Gastroesophageal sphincter (tissue), 4 donors: ENCODE results near the gene ZNF555. TPM values are rescaled to one million over a fixed set of nuclear protein-coding genes. Genes with fewer than 3 reads are reported as not detected.

ENCODE experiments used
- ATAC-seq: fragments of 150-250 bp; one replicate; pipeline ENCODE4 v1.9.1; 2016; ENCODE audit warnings: mild to moderate bottlenecking, moderate library complexity
- H3K27ac ChIP-seq, 4 donors: fragments of 200-600 bp; sonication (generic) in 3 of 4; 1 replicate in 3 of 4; 2 replicates in 1 of 4; pipeline ENCODE4 v1.5.1; 2016 to 2019
- H3K27me3 ChIP-seq: fragments of 200-600 bp; sonication (generic); one replicate; pipeline ENCODE4 v1.5.1; 2019
- H3K36me3 ChIP-seq, 2 donors: fragments of 200-600 bp; sonication (generic); one replicate each; pipeline ENCODE4 v1.5.1; 2019; ENCODE audit warnings: control low read depth in 1 of 2
- H3K4me1 ChIP-seq, 3 donors: fragments of 200-600 bp; sonication (generic); 1 replicate in 2 of 3; 2 replicates in 1 of 3; pipeline ENCODE4 v1.5.1; 2016 to 2019; ENCODE audit warnings: control low read depth in 2 of 3
- H3K4me3 ChIP-seq, 2 donors: fragments of 200-600 bp; sonication (generic); one replicate each; pipeline ENCODE4 v1.5.1; 2019; ENCODE audit warnings: mild to moderate bottlenecking in 1 of 2, moderate library complexity in 1 of 2
- H3K9me3 ChIP-seq, 3 donors: fragments of 200-600 bp; sonication (generic); one replicate each; pipeline ENCODE4 v1.5.1; 2017 to 2019; ENCODE audit warnings: control low read depth in 2 of 3
- EP300 ChIP-seq: sonication (generic); formaldehyde crosslinking; IDR thresholded peaks from one replicate; pipeline ENCODE4 v1.6.1; 2017; ENCODE audit warnings: antibody characterized with exemption, mild to moderate bottlenecking
- POLR2A ChIP-seq, 2 donors: fragments of 450-650 bp; IDR thresholded peaks; one replicate each; pipeline ENCODE4 v1.6.1; 2017; ENCODE audit warnings: antibody characterized with exemption in 2 of 2, mild to moderate bottlenecking in 2 of 2, moderate library complexity in 1 of 2
- POLR2AphosphoS5 ChIP-seq: sonication (generic); formaldehyde crosslinking; IDR thresholded peaks from one replicate; pipeline ENCODE4 v1.6.1; 2017; ENCODE audit warnings: antibody characterized with exemption
- WGBS, 2 donors: methylation state at CpG; one replicate each; pipeline ENCODE4 v1.1.5; 2018; ENCODE audit warnings: low coverage in 1 of 2; 5-methylcytosine and 5-hydroxymethylcytosine counted together
- total RNA-seq, 4 donors: library from RNA; depleted of rRNA; stranded (reverse); fragments of >200 nt; gene quantifications; one replicate each; pipeline ENCODE4 v1.1.0, GENCODE V29; 2016
- TF ChIP-seq, protein P1 (sequence below), 4 experiments: fragments of 200-600 bp in 2 of 4; fragments of 450-650 bp in 2 of 4; sonication (generic) in 1 of 4; IDR thresholded peaks; one replicate each; pipeline ENCODE4 v1.5.1; 2017 to 2019; ENCODE audit warnings: antibody characterized with exemption in 4 of 4, mild to moderate bottlenecking in 2 of 4, moderate library complexity in 2 of 4

ZNF555 gene
- total RNA-seq, 4 donors from 2014 or later: 4.2 to 10.9 (median 7.6) TPM

DNA sequence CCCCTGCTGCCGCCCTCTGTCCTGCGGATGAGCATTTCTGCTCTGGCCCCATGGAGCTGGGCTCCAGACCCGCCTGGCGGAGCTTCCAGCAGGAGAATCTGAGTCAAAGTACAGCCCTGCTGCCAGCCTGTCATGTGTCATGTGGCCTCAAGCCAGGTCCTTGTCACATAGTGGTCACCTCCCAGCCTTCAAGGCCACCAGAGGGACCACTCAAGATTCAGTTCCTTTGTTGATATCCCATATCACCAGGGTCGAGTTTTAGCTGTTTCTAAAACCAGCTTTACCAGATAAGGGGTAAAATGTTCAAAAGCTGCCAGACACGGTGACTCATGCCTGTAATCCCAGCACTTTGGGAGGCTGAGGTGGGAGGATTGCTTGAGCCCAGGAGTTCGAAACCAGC, 42.5 kb upstream of the ZNF555 start:
- Histone ChIP-seq H3K36me3 (peaks cover 0 to 99% of the 10 kb centered on the region in 2 donors), H3K4me3 (no peak overlapping the region), H3K27ac (no peak overlapping the region), H3K4me1 (no peaks in the 10 kb centered on the region), H3K9me3 (no peaks in the 10 kb centered on the region), H3K27me3 (no peaks in the 10 kb centered on the region)
- no peak for ATAC-seq
- TF ChIP-seq, protein P1, sequence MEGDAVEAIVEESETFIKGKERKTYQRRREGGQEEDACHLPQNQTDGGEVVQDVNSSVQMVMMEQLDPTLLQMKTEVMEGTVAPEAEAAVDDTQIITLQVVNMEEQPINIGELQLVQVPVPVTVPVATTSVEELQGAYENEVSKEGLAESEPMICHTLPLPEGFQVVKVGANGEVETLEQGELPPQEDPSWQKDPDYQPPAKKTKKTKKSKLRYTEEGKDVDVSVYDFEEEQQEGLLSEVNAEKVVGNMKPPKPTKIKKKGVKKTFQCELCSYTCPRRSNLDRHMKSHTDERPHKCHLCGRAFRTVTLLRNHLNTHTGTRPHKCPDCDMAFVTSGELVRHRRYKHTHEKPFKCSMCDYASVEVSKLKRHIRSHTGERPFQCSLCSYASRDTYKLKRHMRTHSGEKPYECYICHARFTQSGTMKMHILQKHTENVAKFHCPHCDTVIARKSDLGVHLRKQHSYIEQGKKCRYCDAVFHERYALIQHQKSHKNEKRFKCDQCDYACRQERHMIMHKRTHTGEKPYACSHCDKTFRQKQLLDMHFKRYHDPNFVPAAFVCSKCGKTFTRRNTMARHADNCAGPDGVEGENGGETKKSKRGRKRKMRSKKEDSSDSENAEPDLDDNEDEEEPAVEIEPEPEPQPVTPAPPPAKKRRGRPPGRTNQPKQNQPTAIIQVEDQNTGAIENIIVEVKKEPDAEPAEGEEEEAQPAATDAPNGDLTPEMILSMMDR (IDR thresholded peaks at IDR 0.05): no peak
- TF ChIP-seq POLR2AphosphoS5 (no peak), POLR2A (IDR thresholded peaks at IDR 0.05) (no peak), EP300 (no peak)
- WGBS, 2 donors: 69 to 90% methylated on average over 2 to 4 of the region's 7 CpGs

DNA sequence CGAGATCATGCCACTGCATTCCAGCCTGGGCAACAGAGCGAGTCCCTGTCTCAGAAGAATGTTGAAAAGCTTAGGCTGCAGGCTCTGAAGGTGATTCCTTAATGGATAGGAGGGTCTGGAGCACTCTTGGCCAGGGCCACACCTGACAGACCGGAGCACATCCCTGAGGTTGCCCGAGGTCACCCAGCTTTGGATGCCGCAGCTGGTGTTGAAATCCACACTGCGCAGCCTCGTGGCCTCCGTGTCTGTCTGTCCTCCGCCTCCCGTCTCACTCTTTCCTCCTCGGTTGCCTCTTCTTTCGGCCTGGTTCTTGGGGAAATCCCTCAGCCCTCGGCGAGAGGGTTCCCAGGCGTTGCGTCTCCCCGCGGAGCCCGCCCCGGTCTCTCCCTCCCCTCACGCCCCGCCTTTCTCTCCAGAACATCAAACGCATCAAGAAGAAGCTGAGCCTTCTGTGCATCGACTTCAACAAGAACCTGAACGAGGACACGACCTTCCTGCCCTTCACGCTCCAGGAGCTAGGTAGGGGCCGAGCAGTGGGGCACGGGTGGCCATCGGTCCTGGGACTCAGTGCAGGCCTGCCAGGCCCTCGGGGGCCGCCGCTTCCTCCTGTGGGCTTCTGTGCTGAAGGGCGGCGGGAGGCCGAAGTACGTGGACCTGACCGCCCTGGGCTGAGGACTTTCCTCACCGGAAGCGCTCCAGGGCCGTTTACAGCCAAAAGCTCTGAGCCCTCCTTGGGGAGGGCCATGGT, 41.8 kb upstream of the ZNF555 start:
- Histone ChIP-seq H3K27me3 (no peaks in the 10 kb centered on the region), H3K36me3 (peaks cover 0 to 98% of the 10 kb centered on the region in 2 donors), H3K27ac (no peak overlapping the region), H3K4me1 (no peaks in the 10 kb centered on the region), H3K9me3 (no peaks in the 10 kb centered on the region), H3K4me3 (no peak overlapping the region)
- TF ChIP-seq POLR2A (IDR thresholded peaks at IDR 0.05) (no peak), EP300 (no peak), POLR2AphosphoS5 (no peak)
- TF ChIP-seq, protein P1 (IDR thresholded peaks at IDR 0.05): no peak
- ATAC-seq: no peak
- WGBS, 2 donors: 95 to 100% methylated on average over 9 to 15 of the region's 41 CpGs

DNA sequence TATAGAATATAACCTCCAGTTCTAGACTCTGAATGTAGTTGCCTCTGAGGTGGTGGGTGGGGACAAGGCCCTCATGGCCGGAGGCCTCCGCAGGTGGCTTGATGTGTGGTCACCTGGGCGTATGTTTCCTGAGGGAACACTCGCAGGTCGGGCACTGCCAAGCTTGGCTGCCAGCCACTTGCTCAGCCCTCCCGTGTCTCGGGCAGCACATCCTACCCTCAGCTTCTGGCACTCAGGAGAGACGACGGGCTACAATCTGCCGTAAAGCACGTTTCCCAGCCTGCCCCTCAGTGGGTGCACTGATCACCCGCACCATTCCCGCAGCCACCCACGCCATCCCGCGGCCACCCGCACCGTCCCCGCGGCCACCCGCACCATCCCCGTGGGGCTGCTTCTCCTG, 40.8 kb upstream of the ZNF555 start:
- WGBS, 2 donors: 60% methylated on average over 1 of the region's 22 CpGs; no CpG with 5 or more reads in 1 of the 2 donors
- H3K36me3 ChIP-seq: peaks cover 0 to 97% of the 10 kb centered on the region in 2 donors
- no peak for ATAC-seq
- H3K9me3 ChIP-seq: no peaks in the 10 kb centered on the region
- H3K27ac ChIP-seq: no peak overlapping the region
- H3K4me1 ChIP-seq: no peaks in the 10 kb centered on the region
- no peak overlapping the region for H3K4me3 ChIP-seq
- H3K27me3 ChIP-seq: no peaks in the 10 kb centered on the region
- no peak for TF ChIP-seq POLR2A (IDR thresholded peaks at IDR 0.05)
- TF ChIP-seq, protein P1 (IDR thresholded peaks at IDR 0.05): no peak
- TF ChIP-seq EP300: no peak
- TF ChIP-seq POLR2AphosphoS5: no peak

DNA sequence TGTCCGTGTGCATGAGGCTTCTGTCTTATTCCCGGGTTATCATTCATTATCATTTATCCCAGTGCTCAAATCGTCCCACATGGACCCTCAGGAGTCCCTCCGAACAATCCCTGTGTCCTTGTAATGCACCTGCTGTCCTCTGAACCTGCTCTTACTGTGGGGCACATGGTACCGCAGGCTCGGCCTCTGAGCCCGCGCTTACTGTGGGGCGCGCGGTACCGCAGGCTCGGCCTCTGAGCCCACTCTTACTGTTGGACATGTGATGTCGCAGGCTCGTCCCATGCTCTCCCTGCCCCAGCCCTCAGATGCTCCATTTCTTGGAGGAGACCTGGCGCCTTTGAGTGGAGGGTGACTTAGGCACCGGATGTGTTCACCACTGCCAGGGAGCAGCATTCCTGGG, 38.4 kb upstream of the ZNF555 start:
- no peaks in the 10 kb centered on the region for H3K27me3 ChIP-seq
- 91% methylated on average over 4 to 15 of the region's 17 CpGs for WGBS, 2 donors
- H3K4me1 ChIP-seq: no peaks in the 10 kb centered on the region
- no peaks in the 10 kb centered on the region for H3K9me3 ChIP-seq
- H3K27ac ChIP-seq: no peak overlapping the region
- H3K36me3 ChIP-seq: peaks cover 0 to 96% of the 10 kb centered on the region in 2 donors
- no peak for ATAC-seq
- no peak for TF ChIP-seq POLR2A (IDR thresholded peaks at IDR 0.05)
- TF ChIP-seq EP300: no peak
- no peak overlapping the region for H3K4me3 ChIP-seq

DNA sequence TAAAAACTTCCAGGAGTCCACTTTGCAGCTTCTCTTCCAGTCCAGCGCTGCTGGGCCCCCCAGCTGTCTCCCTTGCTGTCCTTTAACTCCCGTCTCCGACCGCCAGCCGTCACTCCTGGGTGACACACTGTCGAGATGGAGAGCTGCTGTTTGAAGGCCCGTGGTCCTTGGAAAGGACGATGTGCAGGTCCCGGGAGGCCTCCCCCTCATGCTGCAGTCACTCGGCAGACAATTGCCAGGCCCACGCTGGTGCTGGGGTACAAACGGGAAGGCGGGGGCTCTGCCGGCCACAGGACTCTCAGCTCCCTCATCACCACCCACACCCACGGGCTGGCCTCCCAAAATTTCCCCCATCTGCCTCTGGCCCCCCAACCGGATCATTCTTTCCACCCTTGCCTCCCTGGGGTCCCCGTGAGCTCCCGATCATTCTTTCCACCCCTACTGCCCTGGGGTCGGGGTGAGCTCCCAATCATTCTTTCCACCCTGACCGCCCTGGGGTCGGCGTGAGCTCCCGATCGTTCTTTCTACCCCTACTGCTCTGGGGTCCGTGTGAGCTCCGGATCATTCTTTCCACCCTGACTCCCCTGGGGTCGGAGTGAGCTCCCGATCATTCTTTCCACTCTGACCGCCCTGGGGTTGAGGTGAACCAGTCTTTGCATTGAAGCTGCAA, 37.7 kb upstream of the ZNF555 start:
- WGBS, 2 donors: 86% methylated on average over 13 of the region's 29 CpGs; no CpG with 5 or more reads in 1 of the 2 donors
- H3K27ac ChIP-seq: no peak overlapping the region
- H3K9me3 ChIP-seq: no peaks in the 10 kb centered on the region
- TF ChIP-seq POLR2AphosphoS5: no peak
- TF ChIP-seq, protein P1 (IDR thresholded peaks at IDR 0.05): no peak
- no peak for TF ChIP-seq EP300
- TF ChIP-seq POLR2A (IDR thresholded peaks at IDR 0.05): no peak
- peaks cover 0 to 96% of the 10 kb centered on the region in 2 donors for H3K36me3 ChIP-seq
- H3K4me3 ChIP-seq: no peak overlapping the region
- H3K27me3 ChIP-seq: no peaks in the 10 kb centered on the region
- H3K4me1 ChIP-seq: no peaks in the 10 kb centered on the region
- no peak for ATAC-seq
